Neuronal stem cell (in vitro differentiated cells): ENCODE data around the gene CWC27.

Source experiments
- DNase-seq: peaks from one replicate; pipeline ENCODE4 v3.0.0-alpha.2; 2013; ENCODE audit warnings: low spot score
- H2AFZ ChIP-seq: one replicate; pipeline ENCODE4 v1.6.1; 2013; ENCODE audit warnings: mild to moderate bottlenecking, low read length, inconsistent platforms
- H2AK5ac ChIP-seq: 2 replicates; pipeline ENCODE4 v1.6.1; 2013; ENCODE audit warnings: low read depth, mild to moderate bottlenecking, inconsistent platforms, low read length, moderate library complexity, mixed read lengths
- H2BK120ac ChIP-seq: 2 replicates; pipeline ENCODE4 v1.6.1; 2013; ENCODE audit warnings: low read depth, mild to moderate bottlenecking, inconsistent platforms, low read length, moderate library complexity, mixed read lengths
- H2BK12ac ChIP-seq: one replicate; pipeline ENCODE4 v1.6.1; 2013; ENCODE audit warnings: low read length, inconsistent platforms
- H2BK15ac ChIP-seq: 2 replicates; pipeline ENCODE4 v1.6.1; 2013; ENCODE audit warnings: mild to moderate bottlenecking, low read length, inconsistent platforms, mixed read lengths
- H2BK5ac ChIP-seq: one replicate; pipeline ENCODE4 v1.6.1; 2013; ENCODE audit warnings: inconsistent platforms, mild to moderate bottlenecking, low read length, moderate library complexity
- H3K14ac ChIP-seq: one replicate; pipeline ENCODE4 v1.6.1; 2013; ENCODE audit warnings: low read length, inconsistent platforms
- H3K18ac ChIP-seq: 2 replicates; pipeline ENCODE4 v1.6.1; 2013; ENCODE audit warnings: low read length, inconsistent platforms
- H3K23ac ChIP-seq: 2 replicates; pipeline ENCODE4 v1.6.1; 2013; ENCODE audit warnings: low read depth, mild to moderate bottlenecking, mixed read lengths, low read length, inconsistent platforms; ENCODE audit not compliant: poor library complexity
- H3K27ac ChIP-seq: replicated peaks from 3 replicates; pipeline ENCODE4 v1.5.1; 2013; ENCODE audit warnings: low read length, inconsistent platforms
- H3K27me3 ChIP-seq, 3 experiments: 2 replicates each; pipeline ENCODE4 v1.6.1; 2013; ENCODE audit warnings: low read length in 3 of 3, mild to moderate bottlenecking in 2 of 3, inconsistent platforms in 1 of 3, low read depth in 1 of 3, mixed read lengths in 1 of 3, moderate library complexity in 1 of 3; ENCODE audit not compliant: control insufficient read depth in 3 of 3, insufficient read depth in 3 of 3
- H3K36me3 ChIP-seq, 2 donors: replicated peaks in 1 of 2; 2 replicates each; pipeline ENCODE4 v1.6.1; 2013; ENCODE audit warnings: low read length in 2 of 2; ENCODE audit not compliant: control insufficient read depth in 2 of 2, insufficient read depth in 2 of 2
- H3K4ac ChIP-seq: 2 replicates; pipeline ENCODE4 v1.6.1; 2013; ENCODE audit warnings: inconsistent platforms, mild to moderate bottlenecking, low read length, moderate library complexity
- H3K4me1 ChIP-seq, 2 donors: 1 replicate in 1 of 2; 2 replicates in 1 of 2; pipeline ENCODE4 v1.6.1; 2013; ENCODE audit warnings: low read length in 2 of 2, low read depth in 1 of 2; ENCODE audit not compliant: control insufficient read depth in 2 of 2, insufficient read depth in 1 of 2
- H3K4me2 ChIP-seq: one replicate; pipeline ENCODE4 v1.6.1; 2013; ENCODE audit warnings: mild to moderate bottlenecking, low read length, inconsistent platforms; ENCODE audit not compliant: insufficient read depth, poor library complexity, severe bottlenecking
- H3K4me3 ChIP-seq, 2 donors: 2 replicates each; pipeline ENCODE4 v1.5.1; 2013; ENCODE audit warnings: low read length in 2 of 2, mild to moderate bottlenecking in 2 of 2, inconsistent platforms in 1 of 2, moderate library complexity in 1 of 2
- H3K79me1 ChIP-seq: one replicate; pipeline ENCODE4 v1.6.1; 2013; ENCODE audit warnings: low read depth, mild to moderate bottlenecking, inconsistent platforms, low read length, moderate library complexity
- H3K9ac ChIP-seq: one replicate; pipeline ENCODE4 v1.6.1; 2013; ENCODE audit warnings: mild to moderate bottlenecking, low read depth, low read length, inconsistent platforms; ENCODE audit not compliant: poor library complexity
- H3K9me3 ChIP-seq, 2 donors: replicated peaks in 1 of 2; 2 replicates each; pipeline versions ENCODE3 to v1.6.1; 2013; ENCODE audit warnings: low read length in 2 of 2, mild to moderate bottlenecking in 2 of 2, inconsistent platforms in 1 of 2, low read depth in 1 of 2, mixed read lengths in 1 of 2, moderate library complexity in 1 of 2; ENCODE audit not compliant: control insufficient read depth in 2 of 2, insufficient read depth in 1 of 2
- H4K8ac ChIP-seq: one replicate; pipeline ENCODE4 v1.6.1; 2013; ENCODE audit warnings: low read depth, mild to moderate bottlenecking, inconsistent platforms, low read length, moderate library complexity
- H4K91ac ChIP-seq: one replicate; pipeline ENCODE4 v1.6.1; 2013; ENCODE audit warnings: low read length, low read depth, mild to moderate bottlenecking, inconsistent platforms; ENCODE audit not compliant: poor library complexity
- WGBS, 2 donors: extraction: QIAGEN DNeasy Blood & Tissue Kit; methylation state at CpG; one replicate each; pipeline ENCODE4 v1.1.7; 2013; ENCODE audit warnings: missing lambda C conversion rate in 2 of 2, mixed read lengths in 1 of 2; ENCODE audit not compliant: insufficient read length in 2 of 2, insufficient replicate concordance in 1 of 2; ENCODE audit errors: extremely low coverage in 2 of 2; 5-methylcytosine and 5-hydroxymethylcytosine counted together

CWC27 gene

GRCh38 chr5:64742411-64742810, 26.3 kb upstream of the CWC27 start:
- Histone ChIP-seq H2BK15ac (no peak overlapping the region), H2AK5ac (no peak overlapping the region), H3K79me1 (no peaks in the 10 kb centered on the region), H2BK12ac (no peak overlapping the region), H3K27ac (no peak overlapping the region), H3K14ac (no peak overlapping the region), H2AFZ (no peak overlapping the region), H4K8ac (no peak overlapping the region), H3K4me2 (no peak overlapping the region), H2BK120ac (no peak overlapping the region), H3K4me3 (no peak overlapping the region), H3K4ac (no peak overlapping the region), H3K27me3 (no peaks in the 10 kb centered on the region), H3K36me3 (peaks cover 7 to 57% of the 10 kb centered on the region in 2 donors), H3K9ac (no peak overlapping the region), H2BK5ac (no peak overlapping the region), H3K4me1 (no peaks in the 10 kb centered on the region), H3K23ac (no peak overlapping the region), H4K91ac (no peak overlapping the region), H3K18ac (no peak overlapping the region), H3K9me3 (no peaks in the 10 kb centered on the region)
- WGBS, 2 donors = no CpG with 5 or more reads among the region's 1 CpG
- DNase-seq = no peak

GRCh38 chr5:64742821-64743220, 25.9 kb upstream of the CWC27 start:
- H2BK12ac ChIP-seq = no peak overlapping the region
- no peak overlapping the region for H3K23ac ChIP-seq
- no peak overlapping the region for H2AK5ac ChIP-seq
- H3K79me1 ChIP-seq = no peaks in the 10 kb centered on the region
- no peak overlapping the region for H3K4me3 ChIP-seq
- no peak overlapping the region for H4K91ac ChIP-seq
- peaks cover 7 to 53% of the 10 kb centered on the region in 2 donors for H3K36me3 ChIP-seq
- no peak overlapping the region for H3K9ac ChIP-seq
- H2BK15ac ChIP-seq = no peak overlapping the region
- H3K14ac ChIP-seq = no peak overlapping the region
- no peaks in the 10 kb centered on the region for H3K4me1 ChIP-seq
- H2BK120ac ChIP-seq = no peak overlapping the region
- H2AFZ ChIP-seq = no peak overlapping the region
- H3K18ac ChIP-seq = no peak overlapping the region
- no peaks in the 10 kb centered on the region for H3K9me3 ChIP-seq
- H3K4ac ChIP-seq = no peak overlapping the region
- H3K27ac ChIP-seq = no peak overlapping the region
- H3K4me2 ChIP-seq = no peak overlapping the region
- no peak for DNase-seq
- no peaks in the 10 kb centered on the region for H3K27me3 ChIP-seq
- H2BK5ac ChIP-seq = no peak overlapping the region
- no peak overlapping the region for H4K8ac ChIP-seq

GRCh38 chr5:64744914-64745313, 23.8 kb upstream of the CWC27 start:
- no peak overlapping the region for H2AFZ ChIP-seq
- no peak overlapping the region for H4K91ac ChIP-seq
- H4K8ac ChIP-seq = no peak overlapping the region
- H3K9me3 ChIP-seq = no peaks in the 10 kb centered on the region
- H3K4me2 ChIP-seq = no peak overlapping the region
- H2BK120ac ChIP-seq = no peak overlapping the region
- no peaks in the 10 kb centered on the region for H3K79me1 ChIP-seq
- no peak overlapping the region for H2BK5ac ChIP-seq
- H3K9ac ChIP-seq = no peak overlapping the region
- H3K4me3 ChIP-seq = no peak overlapping the region
- H2BK15ac ChIP-seq = no peak overlapping the region
- H3K36me3 ChIP-seq = peaks cover 7 to 40% of the 10 kb centered on the region in 2 donors
- no peak overlapping the region for H3K27ac ChIP-seq
- H2AK5ac ChIP-seq = no peak overlapping the region
- WGBS, 2 donors = no CpG with 5 or more reads among the region's 1 CpG
- H3K4ac ChIP-seq = no peak overlapping the region
- H3K23ac ChIP-seq = no peak overlapping the region
- H3K4me1 ChIP-seq = no peaks in the 10 kb centered on the region
- H3K14ac ChIP-seq = no peak overlapping the region
- H2BK12ac ChIP-seq = no peak overlapping the region
- no peak for DNase-seq
- H3K27me3 ChIP-seq = no peaks in the 10 kb centered on the region
- H3K18ac ChIP-seq = no peak overlapping the region

- Histone ChIP-seq H3K9me3 (no peaks in the 10 kb centered on the region), H4K8ac (no peak overlapping the region), H3K9ac (no peak overlapping the region), H2AFZ (no peak overlapping the region), H2BK15ac (no peak overlapping the region), H4K91ac (no peak overlapping the region), H2BK5ac (no peak overlapping the region), H3K4me1 (no peaks in the 10 kb centered on the region), H3K4me3 (no peak overlapping the region), H3K79me1 (no peaks in the 10 kb centered on the region), H3K27ac (no peak overlapping the region), H2AK5ac (no peak overlapping the region), H3K4me2 (no peak overlapping the region), H3K14ac (no peak overlapping the region), H3K23ac (no peak overlapping the region), H3K36me3 (peaks cover 4 to 29% of the 10 kb centered on the region in 2 donors), H3K4ac (no peak overlapping the region), H3K18ac (no peak overlapping the region), H3K27me3 (no peaks in the 10 kb centered on the region), H2BK120ac (no peak overlapping the region), H2BK12ac (no peak overlapping the region)
- no CpG with 5 or more reads among the region's 1 CpG for WGBS, 2 donors
- no peak for DNase-seq
Measured at GRCh38 chr5:64746446-64746845, 22.3 kb upstream of the CWC27 start.
